Erythroblast (primary cell): ENCODE results near the gene UHRF2.

Experiments
- GATA1 ChIP-seq: IDR thresholded peaks from 2 replicates; pipeline ENCODE4 v1.6.1; 2011; ENCODE audit warnings: low read depth, mild to moderate bottlenecking, control low read depth, low read length, moderate library complexity
- POLR2A ChIP-seq: IDR thresholded peaks from 2 replicates; pipeline ENCODE4 v1.6.1; 2011; ENCODE audit warnings: mild to moderate bottlenecking, low read length

DNA sequence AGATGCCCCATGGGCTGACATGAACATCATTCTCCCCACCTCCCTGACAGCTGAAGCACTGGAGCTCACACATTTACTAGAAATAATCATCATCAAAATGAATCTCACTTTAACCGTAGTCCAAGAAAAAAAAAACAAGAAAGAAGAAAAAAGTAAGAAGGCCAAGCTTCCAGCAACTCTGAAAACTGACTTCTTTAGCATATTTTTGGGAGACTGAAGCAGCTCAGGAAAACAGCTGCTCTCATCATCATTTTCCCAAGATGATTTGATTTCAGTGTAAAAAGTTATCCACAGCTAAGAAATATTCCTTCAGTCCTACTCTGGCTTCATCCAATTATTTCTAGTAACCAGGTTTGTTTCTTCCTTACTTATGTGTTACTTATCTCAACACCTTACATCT lies 140.9 kb downstream of the UHRF2 start:
- TF ChIP-seq POLR2A (no peak), GATA1 (no peak)
